ENCODE data around the gene THEMIS2.

DNA sequence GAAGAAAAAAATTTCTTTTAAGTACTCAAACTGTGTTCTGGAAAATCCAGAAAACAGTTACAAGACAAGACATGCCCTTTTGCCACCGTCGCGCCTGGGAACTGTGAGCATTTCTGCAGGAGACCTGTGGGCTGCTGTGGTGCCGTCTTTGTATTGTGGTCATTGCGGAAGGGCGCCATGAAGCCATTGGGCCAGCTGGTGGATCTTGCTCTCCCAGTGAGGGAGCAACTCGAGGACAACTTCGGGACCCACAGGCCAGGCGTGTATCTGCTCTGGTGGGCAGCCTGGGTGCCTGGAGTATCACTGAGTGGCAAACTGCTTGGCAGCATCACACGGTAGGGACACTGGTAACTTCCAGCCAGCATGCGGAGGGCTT lies 3.8 kb upstream of the THEMIS2 start:
- TF ChIP-seq, protein P1, sequence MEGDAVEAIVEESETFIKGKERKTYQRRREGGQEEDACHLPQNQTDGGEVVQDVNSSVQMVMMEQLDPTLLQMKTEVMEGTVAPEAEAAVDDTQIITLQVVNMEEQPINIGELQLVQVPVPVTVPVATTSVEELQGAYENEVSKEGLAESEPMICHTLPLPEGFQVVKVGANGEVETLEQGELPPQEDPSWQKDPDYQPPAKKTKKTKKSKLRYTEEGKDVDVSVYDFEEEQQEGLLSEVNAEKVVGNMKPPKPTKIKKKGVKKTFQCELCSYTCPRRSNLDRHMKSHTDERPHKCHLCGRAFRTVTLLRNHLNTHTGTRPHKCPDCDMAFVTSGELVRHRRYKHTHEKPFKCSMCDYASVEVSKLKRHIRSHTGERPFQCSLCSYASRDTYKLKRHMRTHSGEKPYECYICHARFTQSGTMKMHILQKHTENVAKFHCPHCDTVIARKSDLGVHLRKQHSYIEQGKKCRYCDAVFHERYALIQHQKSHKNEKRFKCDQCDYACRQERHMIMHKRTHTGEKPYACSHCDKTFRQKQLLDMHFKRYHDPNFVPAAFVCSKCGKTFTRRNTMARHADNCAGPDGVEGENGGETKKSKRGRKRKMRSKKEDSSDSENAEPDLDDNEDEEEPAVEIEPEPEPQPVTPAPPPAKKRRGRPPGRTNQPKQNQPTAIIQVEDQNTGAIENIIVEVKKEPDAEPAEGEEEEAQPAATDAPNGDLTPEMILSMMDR (IDR thresholded peaks at IDR 0.05; ENCODE audit: insufficient read depth, low read depth, low read length), result no peak
- no peak for TF ChIP-seq EZH2 (IDR thresholded peaks at IDR 0.05; ENCODE audit: insufficient read depth, low read length)
